Limb (tissue), 2 donors: ENCODE measurements around the gene DMD.
A peak's percentile ranks its signal among the peaks of the same experiment; 100 is the strongest.

Source experiments
- DNase-seq, 2 donors: peaks; one replicate each; pipeline ENCODE4 v3.0.0-alpha.2; 2016; ENCODE audit errors: extremely low spot score in 2 of 2

Gene DMD

DNA sequence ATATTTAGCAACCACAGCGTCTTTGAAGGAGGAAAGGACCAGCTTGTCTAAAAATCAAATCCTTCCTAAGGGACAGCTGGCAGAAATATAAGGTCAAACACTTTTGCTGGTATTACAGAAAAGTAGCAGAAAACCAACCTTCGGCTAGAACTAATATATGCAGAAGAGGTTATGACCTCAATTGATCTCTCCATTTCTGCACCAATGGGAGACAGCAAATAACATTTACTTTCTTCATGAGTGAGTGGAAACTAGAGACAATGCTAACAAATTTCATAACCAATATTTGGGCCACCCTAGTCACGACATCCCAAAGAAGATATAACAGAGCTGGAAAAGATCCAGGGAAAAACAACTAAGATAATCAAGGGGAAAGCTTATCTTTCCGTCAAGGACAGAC, 1892.5 kb downstream of the DMD start:
- DNase-seq: no peak

GRCh38 chrX:31316340-31316991, 1894.9 kb downstream of the DMD start:
- DNase-seq: no peak

- DNase-seq: no peak
Measured at GRCh38 chrX:31314921-31315320, 1896.4 kb downstream of the DMD start.

- no peak for DNase-seq
Measured at GRCh38 chrX:31307952-31308351, 1903.4 kb downstream of the DMD start.

- DNase-seq: no peak
Measured at GRCh38 chrX:31302573-31303075, 1908.7 kb downstream of the DMD start.

GRCh38 chrX:31301941-31302340, 1909.4 kb downstream of the DMD start:
- no peak for DNase-seq

- no peak for DNase-seq
Measured at GRCh38 chrX:31301203-31301602, 1910.1 kb downstream of the DMD start.

DNA sequence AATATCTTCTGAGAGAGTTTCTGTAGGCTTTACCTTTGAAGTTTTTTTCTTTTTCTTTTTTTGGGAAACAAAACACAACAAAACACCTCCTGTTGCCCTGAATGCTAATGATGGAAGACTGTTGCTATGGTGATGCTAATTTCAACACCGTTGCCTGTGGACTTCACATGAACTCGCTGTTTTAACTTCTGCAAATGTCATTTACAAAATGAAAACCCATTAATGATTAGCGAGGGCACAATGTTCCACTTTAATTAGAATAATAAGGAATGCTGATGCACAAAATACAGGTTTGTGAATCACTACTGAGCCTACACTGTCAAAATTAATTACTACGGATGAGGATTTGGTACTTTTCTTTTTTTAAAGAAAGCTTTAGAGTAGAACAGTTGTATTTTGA, 1912.4 kb downstream of the DMD start:
- DNase-seq: no peak

- no peak for DNase-seq
Measured at GRCh38 chrX:31297881-31298280, 1913.5 kb downstream of the DMD start.

- no peak for DNase-seq
Measured at GRCh38 chrX:31294475-31294874, 1916.9 kb downstream of the DMD start.

- DNase-seq: no peak
Measured at GRCh38 chrX:31293409-31293808, 1917.9 kb downstream of the DMD start.

GRCh38 chrX:31291131-31291530, 1920.2 kb downstream of the DMD start:
- DNase-seq: no peak

DNA sequence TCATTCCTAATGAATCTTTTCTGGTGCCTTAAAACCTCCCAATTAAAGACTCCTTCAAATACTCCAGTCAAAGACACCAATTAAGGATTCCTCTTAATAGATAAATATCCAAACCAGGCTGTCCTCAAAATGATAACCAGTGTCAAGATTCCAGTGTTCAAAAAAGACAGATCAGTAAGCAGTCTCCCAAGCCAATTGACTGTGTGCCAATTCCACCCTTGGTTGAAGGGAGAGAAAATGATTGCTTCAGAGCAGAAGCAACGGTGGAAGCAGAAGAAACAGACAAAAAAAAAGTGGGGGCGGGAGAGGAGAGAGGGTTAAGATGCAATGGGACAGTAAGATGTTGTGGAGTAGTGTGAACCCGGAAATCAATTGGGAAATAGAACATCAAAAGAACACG, 1923.5 kb downstream of the DMD start:
- DNase-seq: no peak

- DNase-seq: no peak
Measured at GRCh38 chrX:31280580-31280979, 1930.8 kb downstream of the DMD start.

DNA sequence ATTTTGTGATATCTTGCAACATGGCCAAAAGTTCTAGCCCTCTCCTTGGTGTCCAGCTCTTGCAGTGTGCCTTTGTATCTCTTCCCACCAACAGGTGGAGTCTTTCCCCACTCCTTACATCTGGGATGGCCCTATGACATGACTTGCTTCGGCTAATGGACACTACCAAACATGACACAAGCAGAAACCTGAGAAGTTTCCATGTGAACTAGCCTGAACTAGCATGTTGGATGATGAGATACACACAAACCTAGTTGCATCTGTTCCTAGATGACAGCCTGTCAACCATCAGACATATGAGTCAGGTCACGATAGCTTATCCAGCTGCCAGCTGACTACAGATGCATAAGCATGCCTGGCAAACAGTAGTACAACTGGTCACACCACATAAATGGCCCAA, 1932.0 kb downstream of the DMD start:
- no peak for DNase-seq

GRCh38 chrX:31272472-31272775, 1938.9 kb downstream of the DMD start:
- DNase-seq: no peak

DNA sequence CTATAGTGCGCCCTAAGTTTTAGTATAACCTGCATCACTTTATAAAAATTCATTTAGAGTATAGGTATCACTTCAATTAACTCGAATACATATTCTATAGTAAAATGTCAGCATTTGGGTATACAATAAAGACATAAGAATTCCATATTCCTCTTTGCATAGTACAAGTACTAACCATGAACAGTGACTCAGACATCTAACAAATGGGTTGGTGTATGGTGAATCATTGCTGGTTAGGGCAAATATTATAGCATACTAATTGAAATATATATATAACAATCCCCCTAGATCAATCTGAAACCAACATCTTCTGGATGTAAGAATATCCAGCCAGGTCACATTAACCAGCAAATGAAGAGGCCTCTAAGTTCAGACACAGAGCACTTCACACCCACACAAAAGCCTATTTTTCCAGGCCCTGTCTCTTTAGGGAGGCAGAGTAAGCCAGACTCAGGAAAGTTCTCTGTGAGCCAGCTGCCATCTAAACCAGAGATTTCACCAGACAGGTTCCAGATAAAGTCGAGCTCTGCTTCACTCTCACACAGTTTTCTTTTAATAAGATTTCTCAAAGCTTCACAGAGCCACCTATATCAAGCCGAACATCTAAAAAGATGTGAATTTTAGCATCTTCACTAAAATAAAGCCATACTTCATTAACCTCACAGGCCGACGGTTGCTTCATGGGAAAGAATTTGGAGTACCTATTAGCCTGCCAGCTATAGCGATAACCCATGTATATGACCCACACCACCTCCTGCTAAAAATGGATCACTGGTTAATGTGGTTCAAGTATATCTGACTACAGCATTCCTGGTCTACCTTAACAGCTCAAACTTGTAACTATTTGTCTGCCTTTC, 1939.5 kb downstream of the DMD start:
- no peak for DNase-seq

GRCh38 chrX:31269914-31270313, 1941.4 kb downstream of the DMD start:
- DNase-seq: no peak

DNA sequence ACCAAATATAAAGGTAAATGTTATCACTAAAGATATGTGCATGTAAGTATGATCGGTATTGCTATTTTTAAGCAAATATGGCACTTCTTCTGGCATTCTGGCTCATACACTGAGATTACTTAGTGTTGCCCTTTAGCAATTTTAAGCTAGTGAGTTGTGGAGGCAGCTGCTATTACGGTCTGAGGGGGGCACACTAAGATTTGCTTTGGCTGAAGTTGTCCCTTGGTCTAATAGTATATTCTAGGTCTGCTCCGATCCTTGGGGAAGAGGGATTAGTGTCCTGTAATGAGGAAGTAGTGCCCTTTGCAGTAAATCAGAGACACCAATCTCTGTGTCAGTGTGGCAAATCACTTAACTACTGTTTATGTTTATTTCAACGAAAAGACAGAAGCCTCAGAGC, 1943.0 kb downstream of the DMD start:
- no peak for DNase-seq

- DNase-seq: peak; percentile 28 to 66
Measured at GRCh38 chrX:31266203-31267076, 1944.9 kb downstream of the DMD start.

DNA sequence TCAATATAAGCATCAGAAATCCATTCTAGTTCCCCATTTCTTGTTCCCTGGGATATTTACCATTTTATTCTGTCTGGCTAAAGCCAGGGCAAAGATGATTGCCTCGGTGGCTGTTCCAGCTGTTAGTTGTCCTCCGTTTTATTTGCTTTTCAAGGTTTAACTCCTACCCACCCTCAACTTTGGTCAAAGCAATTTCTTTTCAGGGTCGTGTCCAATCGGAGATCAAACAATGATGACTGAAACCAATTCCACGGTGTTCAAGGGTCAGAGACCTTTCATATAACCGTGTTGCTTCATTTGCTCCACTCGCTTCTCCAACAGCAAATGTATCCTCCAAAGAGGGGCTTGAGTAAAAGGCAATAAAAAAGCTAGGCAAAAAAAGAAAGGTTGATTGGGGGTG, 1946.0 kb downstream of the DMD start:
- no peak for DNase-seq

DNA sequence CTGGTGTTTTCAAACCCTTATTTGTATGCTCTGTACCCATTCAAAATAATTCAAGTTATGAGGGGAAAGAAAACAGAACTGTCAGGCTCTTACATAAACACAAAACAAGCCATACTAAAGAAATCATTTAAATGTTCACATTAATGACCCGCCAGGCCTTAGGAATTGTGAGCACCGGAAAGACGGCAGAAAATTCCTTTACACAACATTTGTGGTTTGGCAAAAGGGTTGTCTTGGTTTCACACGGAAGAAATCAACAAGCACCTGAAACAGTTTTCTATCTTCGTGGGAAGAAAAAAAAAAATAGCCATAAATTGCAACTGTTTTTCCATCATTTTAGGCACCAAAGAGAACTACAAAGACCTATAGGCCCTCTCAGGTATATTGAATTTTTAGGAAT, 1951.0 kb downstream of the DMD start:
- DNase-seq: no peak
